Measurements from ENCODE around the gene TAF1C.

The TAF1C gene, protein sequence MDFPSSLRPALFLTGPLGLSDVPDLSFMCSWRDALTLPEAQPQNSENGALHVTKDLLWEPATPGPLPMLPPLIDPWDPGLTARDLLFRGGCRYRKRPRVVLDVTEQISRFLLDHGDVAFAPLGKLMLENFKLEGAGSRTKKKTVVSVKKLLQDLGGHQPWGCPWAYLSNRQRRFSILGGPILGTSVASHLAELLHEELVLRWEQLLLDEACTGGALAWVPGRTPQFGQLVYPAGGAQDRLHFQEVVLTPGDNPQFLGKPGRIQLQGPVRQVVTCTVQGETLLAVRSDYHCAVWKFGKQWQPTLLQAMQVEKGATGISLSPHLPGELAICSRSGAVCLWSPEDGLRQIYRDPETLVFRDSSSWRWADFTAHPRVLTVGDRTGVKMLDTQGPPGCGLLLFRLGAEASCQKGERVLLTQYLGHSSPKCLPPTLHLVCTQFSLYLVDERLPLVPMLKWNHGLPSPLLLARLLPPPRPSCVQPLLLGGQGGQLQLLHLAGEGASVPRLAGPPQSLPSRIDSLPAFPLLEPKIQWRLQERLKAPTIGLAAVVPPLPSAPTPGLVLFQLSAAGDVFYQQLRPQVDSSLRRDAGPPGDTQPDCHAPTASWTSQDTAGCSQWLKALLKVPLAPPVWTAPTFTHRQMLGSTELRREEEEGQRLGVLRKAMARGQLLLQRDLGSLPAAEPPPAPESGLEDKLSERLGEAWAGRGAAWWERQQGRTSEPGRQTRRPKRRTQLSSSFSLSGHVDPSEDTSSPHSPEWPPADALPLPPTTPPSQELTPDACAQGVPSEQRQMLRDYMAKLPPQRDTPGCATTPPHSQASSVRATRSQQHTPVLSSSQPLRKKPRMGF

DNA sequence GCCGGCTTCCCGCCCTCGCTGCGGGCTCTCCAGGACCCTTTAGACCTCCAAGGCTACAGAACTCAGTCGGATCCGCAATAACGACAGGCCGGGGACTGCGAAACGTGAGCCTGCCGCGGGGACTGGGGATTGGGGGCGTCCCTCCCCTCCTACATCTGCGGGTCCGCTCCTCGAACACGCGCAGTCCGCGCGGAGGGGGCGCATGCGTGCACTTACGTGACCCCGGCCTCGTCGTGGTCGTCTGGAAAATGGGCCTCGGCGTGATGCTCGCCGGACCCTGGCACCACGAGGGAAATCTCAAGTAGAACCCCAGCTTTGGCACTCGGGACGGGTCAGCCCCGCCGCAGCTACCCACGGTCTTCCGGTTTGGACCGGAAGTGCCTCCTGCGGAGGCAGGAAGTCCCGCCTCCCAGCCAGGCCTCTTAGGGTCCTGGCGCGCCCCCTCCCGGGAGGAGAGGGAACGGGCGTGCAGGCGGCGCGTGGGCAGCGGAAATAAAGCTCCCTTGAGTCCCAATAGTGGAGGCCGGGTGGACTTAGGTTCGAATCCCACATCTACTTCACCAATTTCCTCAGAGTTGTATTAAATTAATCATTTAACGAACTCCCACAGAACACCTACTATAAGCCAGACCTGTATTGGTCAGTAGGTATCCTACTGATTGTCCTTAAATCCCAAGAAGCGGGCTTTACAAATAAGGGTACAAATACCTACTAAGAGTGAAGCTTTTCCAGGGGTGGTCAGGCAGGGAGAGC lies at the start of gene TAF1C:
Gene TAF1C (minus strand): TSS at position 373 of the 753 bp plus-strand sequence. CDS start 2,069 bp downstream, outside the sequence.
- Histone ChIP-seq H3K9me2 (replicated peaks; ENCODE audit: insufficient read depth, low read length) (no peaks in the 10 kb centered on the region), H3K36me3 (replicated peaks; ENCODE audit: insufficient read depth, low read length) (no peaks in the 10 kb centered on the region), H3K4me3 (ENCODE audit: low read length) (peak within 1 kb of the TSS; percentile 85), H3K9ac (ENCODE audit: low read length) (peak within 1 kb of the TSS; percentile 89), H3K4me1 (ENCODE audit: low read length) (no peaks in the 10 kb centered on the region), H3K9me3 (replicated peaks; ENCODE audit: insufficient read depth, low read length) (no peaks in the 10 kb centered on the region), H3K4me2 (ENCODE audit: low read depth, low read length) (peak within 1 kb of the TSS; percentile 52; the same call in 1 of the 2 replicates), H3K79me2 (ENCODE audit: low read length) (peaks cover 27% of the 10 kb centered on the region), H3K27ac (ENCODE audit: low read length) (peak within 1 kb of the TSS; percentile 25; the same call in 1 of the 2 replicates), H4K20me1 (ENCODE audit: insufficient read depth, low read length) (no peaks in the 10 kb centered on the region), H3F3A (ENCODE audit: insufficient read depth, low read length) (no peaks in the 10 kb centered on the region), H2AFZ (ENCODE audit: low read length) (peak within 1 kb of the TSS; percentile 85), H3K27me3 (replicated peaks; ENCODE audit: insufficient read depth, low read length) (no peaks in the 10 kb centered on the region)
- DNase-seq = peak; percentile 88
- TF ChIP-seq EZH2 (optimal IDR thresholded peaks at IDR 0.05; ENCODE audit: low read depth, low read length) = no peak
- TF ChIP-seq, protein P1, sequence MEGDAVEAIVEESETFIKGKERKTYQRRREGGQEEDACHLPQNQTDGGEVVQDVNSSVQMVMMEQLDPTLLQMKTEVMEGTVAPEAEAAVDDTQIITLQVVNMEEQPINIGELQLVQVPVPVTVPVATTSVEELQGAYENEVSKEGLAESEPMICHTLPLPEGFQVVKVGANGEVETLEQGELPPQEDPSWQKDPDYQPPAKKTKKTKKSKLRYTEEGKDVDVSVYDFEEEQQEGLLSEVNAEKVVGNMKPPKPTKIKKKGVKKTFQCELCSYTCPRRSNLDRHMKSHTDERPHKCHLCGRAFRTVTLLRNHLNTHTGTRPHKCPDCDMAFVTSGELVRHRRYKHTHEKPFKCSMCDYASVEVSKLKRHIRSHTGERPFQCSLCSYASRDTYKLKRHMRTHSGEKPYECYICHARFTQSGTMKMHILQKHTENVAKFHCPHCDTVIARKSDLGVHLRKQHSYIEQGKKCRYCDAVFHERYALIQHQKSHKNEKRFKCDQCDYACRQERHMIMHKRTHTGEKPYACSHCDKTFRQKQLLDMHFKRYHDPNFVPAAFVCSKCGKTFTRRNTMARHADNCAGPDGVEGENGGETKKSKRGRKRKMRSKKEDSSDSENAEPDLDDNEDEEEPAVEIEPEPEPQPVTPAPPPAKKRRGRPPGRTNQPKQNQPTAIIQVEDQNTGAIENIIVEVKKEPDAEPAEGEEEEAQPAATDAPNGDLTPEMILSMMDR (IDR thresholded peaks at IDR 0.05; ENCODE audit: low read length) = peak; percentile 70

GRCh38 chr16:84234321-84235241 lies 47.7 kb upstream of the TAF1C start:
- Histone ChIP-seq H3K36me3 (replicated peaks; ENCODE audit: insufficient read depth, low read length) (no peaks in the 10 kb centered on the region), H3K79me2 (ENCODE audit: low read length) (no peaks in the 10 kb centered on the region), H3K27me3 (replicated peaks; ENCODE audit: insufficient read depth, low read length) (peaks cover 71% of the 10 kb centered on the region), H3F3A (ENCODE audit: insufficient read depth, low read length) (no peaks in the 10 kb centered on the region), H3K27ac (ENCODE audit: low read length) (no peak overlapping the region), H2AFZ (ENCODE audit: low read length) (no peak overlapping the region), H3K4me3 (ENCODE audit: low read length) (no peak overlapping the region), H3K9ac (ENCODE audit: low read length) (no peak overlapping the region), H3K4me2 (ENCODE audit: low read depth, low read length) (no peak overlapping the region), H4K20me1 (ENCODE audit: insufficient read depth, low read length) (no peaks in the 10 kb centered on the region), H3K9me3 (replicated peaks; ENCODE audit: insufficient read depth, low read length) (no peaks in the 10 kb centered on the region), H3K9me2 (replicated peaks; ENCODE audit: insufficient read depth, low read length) (no peaks in the 10 kb centered on the region), H3K4me1 (ENCODE audit: low read length) (no peaks in the 10 kb centered on the region)
- DNase-seq = no peak
- TF ChIP-seq EZH2phosphoT487 (IDR thresholded peaks at IDR 0.05; ENCODE audit: low read length) (no peak), EZH2 (optimal IDR thresholded peaks at IDR 0.05; ENCODE audit: low read depth, low read length) (no peak)
- TF ChIP-seq, protein P1 (IDR thresholded peaks at IDR 0.05; ENCODE audit: low read length) = no peak

DNA sequence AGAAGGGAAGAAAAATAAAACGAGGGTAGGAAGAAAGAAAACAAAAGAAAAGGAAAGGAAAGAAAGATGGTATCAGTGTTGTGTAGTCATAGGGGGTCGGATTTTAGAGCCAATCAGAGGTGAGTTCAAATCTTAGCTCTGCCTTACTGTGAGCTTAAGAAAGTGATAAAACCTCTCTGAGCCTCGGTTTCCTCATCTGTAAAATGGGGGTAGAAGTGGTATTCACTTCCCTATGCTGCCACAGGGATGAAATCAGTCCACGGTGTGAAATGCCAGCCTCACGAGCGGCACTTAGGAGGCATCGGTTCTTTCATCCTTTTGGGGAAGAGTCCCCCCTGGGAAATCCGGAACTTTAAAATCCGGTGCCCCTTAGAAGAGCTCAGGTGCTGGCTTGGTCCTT lies 46.9 kb upstream of the TAF1C start:
- H3K9me3 ChIP-seq (replicated peaks; ENCODE audit: insufficient read depth, low read length) = no peaks in the 10 kb centered on the region
- H2AFZ ChIP-seq (ENCODE audit: low read length) = no peak overlapping the region
- no peaks in the 10 kb centered on the region for H3F3A ChIP-seq (ENCODE audit: insufficient read depth, low read length)
- no peaks in the 10 kb centered on the region for H4K20me1 ChIP-seq (ENCODE audit: insufficient read depth, low read length)
- H3K36me3 ChIP-seq (replicated peaks; ENCODE audit: insufficient read depth, low read length) = no peaks in the 10 kb centered on the region
- H3K4me3 ChIP-seq (ENCODE audit: low read length) = no peak overlapping the region
- no peaks in the 10 kb centered on the region for H3K4me1 ChIP-seq (ENCODE audit: low read length)
- TF ChIP-seq EZH2phosphoT487 (IDR thresholded peaks at IDR 0.05; ENCODE audit: low read length) (no peak), EZH2 (optimal IDR thresholded peaks at IDR 0.05; ENCODE audit: low read depth, low read length) (no peak)
- TF ChIP-seq, protein P1 (IDR thresholded peaks at IDR 0.05; ENCODE audit: low read length) = no peak
- H3K9ac ChIP-seq (ENCODE audit: low read length) = no peak overlapping the region
- peaks cover 73% of the 10 kb centered on the region for H3K27me3 ChIP-seq (replicated peaks; ENCODE audit: insufficient read depth, low read length)
- DNase-seq = no peak
- no peak overlapping the region for H3K27ac ChIP-seq (ENCODE audit: low read length)
- H3K79me2 ChIP-seq (ENCODE audit: low read length) = no peaks in the 10 kb centered on the region
- H3K9me2 ChIP-seq (replicated peaks; ENCODE audit: insufficient read depth, low read length) = no peaks in the 10 kb centered on the region
- H3K4me2 ChIP-seq (ENCODE audit: low read depth, low read length) = no peak overlapping the region
